Kidney (tissue), 14 donors: ENCODE results near the gene PLEKHG5. TPM values are rescaled to one million over a fixed set of nuclear protein-coding genes. Genes with fewer than 3 reads are reported as not detected.
"Not testable (repeated sequence)": the region's sequence is repeated elsewhere in the genome, so short reads cannot be mapped to it uniquely, and the experiment has no call there.

Source experiments
- DNase-seq, 5 donors: peaks; one replicate each; pipeline ENCODE4 v3.0.0-alpha.2; 2013 to 2020
- FAIRE-seq: peaks from 2 replicates; lab custom pipeline; 2012; peaks lifted over from hg19 to GRCh38; lab: Jason Lieb, UNC
- H3K27ac ChIP-seq, 2 donors: one replicate each; pipeline ENCODE4 v1.7.0; 2013; ENCODE audit warnings: low read depth in 2 of 2, low read length in 2 of 2, inconsistent platforms in 1 of 2
- H3K27me3 ChIP-seq: one replicate; pipeline ENCODE4 v1.7.1; 2013; ENCODE audit warnings: low read length, inconsistent platforms; ENCODE audit not compliant: control insufficient read depth, insufficient read depth
- H3K36me3 ChIP-seq, 3 donors: one replicate each; pipeline versions ENCODE4 v1.7.0 to v1.7.1; 2013; ENCODE audit warnings: low read length in 3 of 3, control low read depth in 1 of 3, inconsistent platforms in 1 of 3; ENCODE audit not compliant: insufficient read depth in 3 of 3, control insufficient read depth in 2 of 3
- H3K4me1 ChIP-seq, 3 donors: one replicate each; pipeline versions ENCODE4 v1.7.0 to v1.7.1; 2013; ENCODE audit warnings: low read length in 3 of 3, inconsistent platforms in 1 of 3, low read depth in 1 of 3; ENCODE audit not compliant: control insufficient read depth in 2 of 3, insufficient read depth in 2 of 3
- H3K4me3 ChIP-seq, 3 donors: one replicate each; pipeline versions ENCODE4 v1.7.0 to v1.8.1; 2013; ENCODE audit warnings: low read length in 3 of 3, control low read depth in 1 of 3, inconsistent platforms in 1 of 3
- H3K9ac ChIP-seq, 3 donors: one replicate each; pipeline versions ENCODE4 v1.7.0 to v1.7.1; 2013; ENCODE audit warnings: low read length in 3 of 3, control low read depth in 1 of 3, inconsistent platforms in 1 of 3
- H3K9me3 ChIP-seq, 3 donors: one replicate each; pipeline versions ENCODE4 v1.7.0 to v1.7.1; 2013; ENCODE audit warnings: low read length in 3 of 3, control low read depth in 1 of 3, inconsistent platforms in 1 of 3; ENCODE audit not compliant: control insufficient read depth in 2 of 3, insufficient read depth in 1 of 3
- CTCF ChIP-seq: IDR thresholded peaks from 3 replicates; pipeline ENCODE4 v1.5.1; 2012; ENCODE audit warnings: mild to moderate bottlenecking, moderate library complexity, borderline replicate concordance; ENCODE audit not compliant: insufficient read depth; ENCODE audit errors: extremely low read depth
- intact Hi-C: fragments of 100-400 bp; cut with DNase I; formaldehyde crosslinking; loops from one replicate; pipeline ENCODE4 v1.11.1; 2022
- polyA plus RNA-seq: library from polyadenylated mRNA; stranded (reverse); fragments of 350-450 nt; fragmentation: Illumina TruSeq; extraction: RNeasy Lipid Tissue Mini Kit (QIAGEN cat#74804); gene quantifications from one replicate; pipeline ENCODE4 v1.2.3, GENCODE V29; 2014; ENCODE audit warnings: low read depth, low replicate concordance; ENCODE audit not compliant: insufficient read depth
- total RNA-seq: library from RNA; stranded (reverse); fragmentation: NEBNext Ultra II Directional; extraction: Animal tissue kit (Norgen Biotek cat#: 25700); gene quantifications from one replicate; pipeline ENCODE4 v1.2.1, GENCODE V29; 2021
- donor health status: control.
- donor health status: control.
- donor health status: control.
- donor health status: control.
- donor health status: control.
- donor health status: DM: yes; HTN: yes; CAD: no.
- donor health status: Normal renal cell carcinoma (clear cell type).

Gene PLEKHG5
- total and polyA plus RNA-seq, 2 donors from 2014 or later = 4.4 to 14.0 TPM

GRCh38 chr1:6495540-6496364, 4.3 kb upstream of the PLEKHG5 start:
- TF ChIP-seq CTCF = no peak
- Histone ChIP-seq H3K9ac (no peak overlapping the region), H3K4me1 (peaks cover 0 to 21% (median 0%) of the 10 kb centered on the region in 3 donors), H3K36me3 (no peaks in the 10 kb centered on the region), H3K4me3 (no peak overlapping the region), H3K9me3 (no peaks in the 10 kb centered on the region), H3K27me3 (no peaks in the 10 kb centered on the region), H3K27ac (peak overlapping the region in 1 of 2 donors; percentile 14)
- no peak for FAIRE-seq
- DNase-seq = peak in 1 of 5 donors; percentile 41
- intact Hi-C loops = no loop called here

- no peak for FAIRE-seq
- Histone ChIP-seq H3K9me3 (no peaks in the 10 kb centered on the region), H3K27me3 (no peaks in the 10 kb centered on the region), H3K27ac (no peak overlapping the region), H3K36me3 (no peaks in the 10 kb centered on the region), H3K9ac (no peak overlapping the region), H3K4me1 (peaks cover 0 to 24% (median 0%) of the 10 kb centered on the region in 3 donors), H3K4me3 (no peak overlapping the region)
- peak in 1 of 5 donors; percentile 62 for DNase-seq
- intact Hi-C loops = no loop called here
- no peak for TF ChIP-seq CTCF
These were observed 3.6 kb upstream of the PLEKHG5 start for GRCh38 chr1:6495041-6495441.

GRCh38 chr1:6494627-6495026, 3.2 kb upstream of the PLEKHG5 start:
- Histone ChIP-seq H3K9me3 (no peaks in the 10 kb centered on the region), H3K27me3 (no peaks in the 10 kb centered on the region), H3K36me3 (no peaks in the 10 kb centered on the region), H3K4me1 (peaks cover 0 to 25% (median 0%) of the 10 kb centered on the region in 3 donors), H3K4me3 (no peak overlapping the region), H3K9ac (no peak overlapping the region), H3K27ac (no peak overlapping the region)
- intact Hi-C loops = no loop called here
- no peak for TF ChIP-seq CTCF
- no peak for DNase-seq
- FAIRE-seq = no peak

- H3K9me3 ChIP-seq, H3K27me3 ChIP-seq, intact Hi-C loops, H3K27ac ChIP-seq, H3K9ac ChIP-seq, H3K4me3 ChIP-seq, H3K36me3 ChIP-seq, DNase-seq, FAIRE-seq: not testable (repeated sequence)
- peaks cover 0 to 27% (median 0%) of the 10 kb centered on the region in 3 donors for H3K4me1 ChIP-seq
These were observed 2.4 kb upstream of the PLEKHG5 start for GRCh38 chr1:6493834-6494223.
